Brain microvascular endothelial cell (primary cell): ENCODE data around the gene HSPB6.

Experiments used
- DNase-seq: peaks from one replicate; pipeline ENCODE4 v3.0.0-alpha.2; 2020
- H3K27ac ChIP-seq: fragments of 250-450 bp; sonication (Bioruptor Pico); 2 replicates; pipeline ENCODE4 v1.5.1; 2020; ENCODE audit warnings: mild to moderate bottlenecking, moderate library complexity
- H3K27me3 ChIP-seq: fragments of 250-450 bp; sonication (Bioruptor Pico); replicated peaks from 2 replicates; pipeline ENCODE4 v1.5.1; 2020; ENCODE audit warnings: mild to moderate bottlenecking
- H3K36me3 ChIP-seq: fragments of 250-450 bp; sonication (Bioruptor Pico); replicated peaks from 2 replicates; pipeline ENCODE4 v1.5.1; 2020; ENCODE audit warnings: mild to moderate bottlenecking
- H3K4me3 ChIP-seq: 2 replicates; pipeline ENCODE4 v1.5.1; 2011; ENCODE audit warnings: low read depth, mild to moderate bottlenecking, control low read depth, low read length, moderate library complexity
- CTCF ChIP-seq: IDR thresholded peaks from 2 replicates; pipeline ENCODE4 v1.5.1; 2011; ENCODE audit warnings: low read depth, mild to moderate bottlenecking, moderate library complexity, low read length, control low read depth, inconsistent platforms; ENCODE audit errors: missing control alignments
- in situ Hi-C: cut with HindIII; loops from 2 replicates; pipeline ENCODE4 v1.10.0; 2017; ENCODE audit warnings: low sequenced_read_pairs, low pct_ligation_motif_present

HSPB6 gene

GRCh38 chr19:35754370-35755130 is 2.3 kb downstream of the HSPB6 start:
- H3K36me3 ChIP-seq = peaks cover 21% of the 10 kb centered on the region
- no peaks in the 10 kb centered on the region for H3K27me3 ChIP-seq
- in situ Hi-C loops = no loop called here
- TF ChIP-seq CTCF = no peak
- no peak overlapping the region for H3K27ac ChIP-seq
- no peak for DNase-seq
- H3K4me3 ChIP-seq = no peak overlapping the region

GRCh38 chr19:35753634-35754369 is 3.0 kb downstream of the HSPB6 start:
- DNase-seq = no peak
- no peak for TF ChIP-seq CTCF
- Histone ChIP-seq H3K4me3 (no peak overlapping the region), H3K27ac (no peak overlapping the region), H3K36me3 (peaks cover 21% of the 10 kb centered on the region), H3K27me3 (no peaks in the 10 kb centered on the region)
- in situ Hi-C loops = no loop called here

GRCh38 chr19:35752746-35753350 is 4.0 kb downstream of the HSPB6 start:
- Histone ChIP-seq H3K27ac (no peak overlapping the region), H3K36me3 (peaks cover 21% of the 10 kb centered on the region), H3K27me3 (no peaks in the 10 kb centered on the region), H3K4me3 (no peak overlapping the region)
- DNase-seq = no peak
- no peak for TF ChIP-seq CTCF
- in situ Hi-C loops = no loop called here

- in situ Hi-C loops = no loop called here
- no peak for TF ChIP-seq CTCF
- Histone ChIP-seq H3K27me3 (no peaks in the 10 kb centered on the region), H3K36me3 (peaks cover 21% of the 10 kb centered on the region), H3K4me3 (no peak overlapping the region), H3K27ac (no peak overlapping the region)
- DNase-seq = no peak
Observed at GRCh38 chr19:35751839-35752745, 4.7 kb downstream of the HSPB6 start.

- H3K36me3 ChIP-seq = peaks cover 21% of the 10 kb centered on the region
- DNase-seq = no peak
- no peak overlapping the region for H3K27ac ChIP-seq
- no peaks in the 10 kb centered on the region for H3K27me3 ChIP-seq
- in situ Hi-C loops = no loop called here
- no peak overlapping the region for H3K4me3 ChIP-seq
- TF ChIP-seq CTCF = no peak
Observed at GRCh38 chr19:35750167-35750566, 6.7 kb downstream of the HSPB6 start.
